DND-41 (cell line): ENCODE results near the gene WDR59.

Experiments used
- ATAC-seq: fragments of 200-7000 bp; cut with Tn5 transposase; 3 replicates; pipeline ENCODE4 v1.9.1; 2021; ENCODE audit warnings: low read depth; ENCODE audit not compliant: insufficient read depth
- DNase-seq: peaks from one replicate; pipeline ENCODE4 v3.0.0-alpha.2; 2020
- H2AFZ ChIP-seq: 2 replicates; pipeline ENCODE4 v1.6.0; 2012; ENCODE audit warnings: low read depth, low read length
- H3K27ac ChIP-seq: 2 replicates; pipeline ENCODE4 v1.5.1; 2012; ENCODE audit warnings: low read length, inconsistent platforms
- H3K27me3 ChIP-seq: fragments of 200-600 bp; sonication (generic); 2 replicates; pipeline ENCODE4 v1.6.0; 2012; ENCODE audit warnings: low read length, mild to moderate bottlenecking, inconsistent platforms; ENCODE audit not compliant: insufficient read depth, poor library complexity
- H3K36me3 ChIP-seq: 2 replicates; pipeline ENCODE4 v1.5.1; 2012; ENCODE audit warnings: low read length, inconsistent platforms; ENCODE audit not compliant: insufficient read depth
- H3K4me1 ChIP-seq: 2 replicates; pipeline ENCODE4 v1.5.1; 2012; ENCODE audit warnings: mild to moderate bottlenecking, low read length; ENCODE audit not compliant: insufficient read depth
- H3K4me2 ChIP-seq: 2 replicates; pipeline ENCODE4 v1.6.0; 2012; ENCODE audit warnings: mild to moderate bottlenecking, moderate library complexity, low read length, inconsistent platforms; ENCODE audit not compliant: insufficient read depth
- H3K4me3 ChIP-seq, 2 experiments: fragments of 200-600 bp in 1 of 2; shearing (Covaris generic) in 1 of 2; 2 replicates each; pipeline ENCODE4 v1.5.1; 2012 to 2016; ENCODE audit warnings: inconsistent platforms in 2 of 2, low read length in 2 of 2, mild to moderate bottlenecking in 2 of 2, low read depth in 1 of 2, moderate library complexity in 1 of 2
- H3K79me2 ChIP-seq: 2 replicates; pipeline ENCODE4 v1.6.0; 2012; ENCODE audit warnings: low read length, inconsistent platforms; ENCODE audit not compliant: insufficient read depth
- H3K9ac ChIP-seq: 2 replicates; pipeline ENCODE4 v1.6.0; 2012; ENCODE audit warnings: low read depth, mild to moderate bottlenecking, inconsistent platforms, low read length, moderate library complexity
- H3K9me3 ChIP-seq: 2 replicates; pipeline ENCODE4 v1.5.1; 2012; ENCODE audit warnings: low read length, moderate library complexity, mild to moderate bottlenecking, inconsistent platforms; ENCODE audit not compliant: insufficient read depth, severe bottlenecking
- H4K20me1 ChIP-seq: 2 replicates; pipeline ENCODE4 v1.6.0; 2012; ENCODE audit warnings: low read length; ENCODE audit not compliant: insufficient read depth
- CTCF ChIP-seq: IDR thresholded peaks from 2 replicates; pipeline ENCODE4 v1.5.1; 2012; ENCODE audit warnings: borderline replicate concordance, low read length, moderate library complexity, mild to moderate bottlenecking; ENCODE audit not compliant: poor library complexity, severe bottlenecking; ENCODE audit errors: extremely low read depth
- EZH2 ChIP-seq: IDR thresholded peaks from 3 replicates; pipeline ENCODE4 v1.6.1; 2012; ENCODE audit warnings: borderline replicate concordance, low read depth, mild to moderate bottlenecking, moderate library complexity, low read length, inconsistent platforms; ENCODE audit not compliant: severe bottlenecking

The WDR59 gene

GRCh38 chr16:74903901-74904678 is 80.8 kb downstream of the WDR59 start:
- Histone ChIP-seq H4K20me1 (no peaks in the 10 kb centered on the region), H3K4me1 (no peaks in the 10 kb centered on the region), H3K79me2 (no peaks in the 10 kb centered on the region), H3K9ac (no peak overlapping the region), H3K9me3 (no peaks in the 10 kb centered on the region), H2AFZ (no peak overlapping the region), H3K27ac (no peak overlapping the region), H3K4me2 (no peak overlapping the region), H3K36me3 (peaks cover 55% of the 10 kb centered on the region), H3K27me3 (no peaks in the 10 kb centered on the region), H3K4me3 (no peak overlapping the region)
- TF ChIP-seq EZH2: no peak
- no peak for TF ChIP-seq CTCF
- DNase-seq: no peak
- ATAC-seq: no peak

- no peak overlapping the region for H3K9ac ChIP-seq
- ATAC-seq: no peak
- H3K36me3 ChIP-seq: peaks cover 50% of the 10 kb centered on the region
- H3K4me2 ChIP-seq: no peak overlapping the region
- no peak overlapping the region for H3K4me3 ChIP-seq
- no peaks in the 10 kb centered on the region for H3K4me1 ChIP-seq
- no peaks in the 10 kb centered on the region for H3K27me3 ChIP-seq
- no peak overlapping the region for H2AFZ ChIP-seq
- H3K79me2 ChIP-seq: no peaks in the 10 kb centered on the region
- no peaks in the 10 kb centered on the region for H4K20me1 ChIP-seq
- no peak for DNase-seq
- no peak overlapping the region for H3K27ac ChIP-seq
- TF ChIP-seq EZH2: no peak
- TF ChIP-seq CTCF: no peak
- no peaks in the 10 kb centered on the region for H3K9me3 ChIP-seq
These were observed 81.8 kb downstream of the WDR59 start for GRCh38 chr16:74903120-74903519.

GRCh38 chr16:74902161-74902560 is 82.8 kb downstream of the WDR59 start:
- H3K4me1 ChIP-seq: no peaks in the 10 kb centered on the region
- ATAC-seq (no peak), DNase-seq (no peak)
- no peaks in the 10 kb centered on the region for H3K27me3 ChIP-seq
- no peaks in the 10 kb centered on the region for H3K9me3 ChIP-seq
- H3K36me3 ChIP-seq: peaks cover 44% of the 10 kb centered on the region
- no peak for TF ChIP-seq EZH2
- no peak for TF ChIP-seq CTCF
- H3K9ac ChIP-seq: no peak overlapping the region
- no peak overlapping the region for H3K4me3 ChIP-seq
- H3K4me2 ChIP-seq: no peak overlapping the region
- H3K79me2 ChIP-seq: no peaks in the 10 kb centered on the region
- no peak overlapping the region for H2AFZ ChIP-seq
- no peaks in the 10 kb centered on the region for H4K20me1 ChIP-seq
- H3K27ac ChIP-seq: no peak overlapping the region
